Uterus (tissue), 2 donors: ENCODE measurements around the gene BMERB1.

ENCODE experiments used
- CTCF ChIP-seq, 4 experiments: fragments of 200-600 bp in 2 of 4; fragments of 450-650 bp in 2 of 4; sonication (generic) in 2 of 4; IDR thresholded peaks; one replicate each; pipeline ENCODE4 v1.5.1; 2016 to 2019; ENCODE audit warnings: antibody characterized with exemption in 4 of 4, mild to moderate bottlenecking in 2 of 4, moderate library complexity in 1 of 4
- POLR2A ChIP-seq, 2 donors: fragments of 450-650 bp; IDR thresholded peaks; one replicate each; pipeline ENCODE4 v1.6.1; 2016; ENCODE audit warnings: antibody characterized with exemption in 2 of 2, mild to moderate bottlenecking in 1 of 2, moderate library complexity in 1 of 2

- TF ChIP-seq CTCF (IDR thresholded peaks at IDR 0.05): no peak
- no peak for TF ChIP-seq POLR2A (IDR thresholded peaks at IDR 0.05)
Observed at GRCh38 chr16:15620611-15621195, 186.3 kb downstream of the BMERB1 start.
